Measurements from ENCODE around the gene RUNX2. TPM values are rescaled to one million over a fixed set of nuclear protein-coding genes. Genes with fewer than 3 reads are reported as not detected.

RUNX2 gene
- total and polyA plus RNA-seq, 8 donors, result 2.5 to 5.9 (median 3.0) TPM

DNA sequence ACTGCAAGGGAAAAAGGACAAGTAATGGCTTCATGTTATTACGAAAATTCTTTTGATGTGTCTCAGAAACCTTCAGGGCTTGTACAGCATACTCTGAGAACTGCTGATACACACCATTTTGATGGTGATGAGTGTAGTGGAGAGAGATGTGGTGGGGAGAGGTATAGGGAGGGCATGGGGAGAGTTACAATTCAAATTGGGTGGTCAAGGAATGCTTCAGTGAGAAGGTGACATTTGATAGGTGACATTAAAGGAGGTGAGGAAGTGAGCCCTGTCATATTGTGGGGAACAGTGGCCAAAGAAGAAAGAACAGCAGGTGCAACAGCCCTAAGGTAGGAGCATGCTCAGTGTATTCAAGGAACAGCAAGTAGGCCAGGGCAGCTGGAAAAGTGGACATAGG is 368.6 kb downstream of the RUNX2 start:
- H3K27ac ChIP-seq, result no peak overlapping the region
- no peaks in the 10 kb centered on the region for H3K4me1 ChIP-seq
- DNase-seq (no peak), ATAC-seq (no peak)
- no peaks in the 10 kb centered on the region for H3K9me3 ChIP-seq
- H3K27me3 ChIP-seq, result no peaks in the 10 kb centered on the region
- TF ChIP-seq, protein P1, sequence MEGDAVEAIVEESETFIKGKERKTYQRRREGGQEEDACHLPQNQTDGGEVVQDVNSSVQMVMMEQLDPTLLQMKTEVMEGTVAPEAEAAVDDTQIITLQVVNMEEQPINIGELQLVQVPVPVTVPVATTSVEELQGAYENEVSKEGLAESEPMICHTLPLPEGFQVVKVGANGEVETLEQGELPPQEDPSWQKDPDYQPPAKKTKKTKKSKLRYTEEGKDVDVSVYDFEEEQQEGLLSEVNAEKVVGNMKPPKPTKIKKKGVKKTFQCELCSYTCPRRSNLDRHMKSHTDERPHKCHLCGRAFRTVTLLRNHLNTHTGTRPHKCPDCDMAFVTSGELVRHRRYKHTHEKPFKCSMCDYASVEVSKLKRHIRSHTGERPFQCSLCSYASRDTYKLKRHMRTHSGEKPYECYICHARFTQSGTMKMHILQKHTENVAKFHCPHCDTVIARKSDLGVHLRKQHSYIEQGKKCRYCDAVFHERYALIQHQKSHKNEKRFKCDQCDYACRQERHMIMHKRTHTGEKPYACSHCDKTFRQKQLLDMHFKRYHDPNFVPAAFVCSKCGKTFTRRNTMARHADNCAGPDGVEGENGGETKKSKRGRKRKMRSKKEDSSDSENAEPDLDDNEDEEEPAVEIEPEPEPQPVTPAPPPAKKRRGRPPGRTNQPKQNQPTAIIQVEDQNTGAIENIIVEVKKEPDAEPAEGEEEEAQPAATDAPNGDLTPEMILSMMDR (IDR thresholded peaks at IDR 0.05), result no peak
- no peak overlapping the region for H3K4me3 ChIP-seq
- intact Hi-C loops (cut with DNase I), result no loop called here
- H3K36me3 ChIP-seq, result no peaks in the 10 kb centered on the region

DNA sequence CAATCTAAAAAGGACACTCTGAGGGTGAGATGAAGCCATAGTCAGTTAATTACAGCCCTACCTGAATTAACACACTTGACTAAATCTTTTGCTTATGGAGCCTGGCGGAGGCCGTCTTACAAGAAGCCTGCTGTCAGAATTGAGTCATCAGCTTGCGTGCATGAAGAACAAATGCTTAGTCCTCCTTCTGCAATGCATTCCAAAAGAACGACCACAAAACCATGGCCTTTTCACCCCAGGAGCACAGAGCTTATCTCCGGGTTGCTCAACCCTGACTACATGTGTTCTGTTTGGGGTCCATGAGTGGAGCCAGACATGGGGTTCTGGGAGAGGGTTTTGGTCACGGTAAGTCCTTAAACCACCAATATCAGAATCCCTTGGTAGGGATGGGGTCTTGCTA is 369.5 kb downstream of the RUNX2 start:
- no peak for DNase-seq
- Histone ChIP-seq H3K4me1 (no peaks in the 10 kb centered on the region), H3K27me3 (no peaks in the 10 kb centered on the region), H3K27ac (no peak overlapping the region), H3K36me3 (no peaks in the 10 kb centered on the region), H3K9me3 (no peaks in the 10 kb centered on the region), H3K4me3 (no peak overlapping the region)
- TF ChIP-seq, protein P1 (IDR thresholded peaks at IDR 0.05), result no peak
- ATAC-seq, result no peak
- intact Hi-C loops (cut with DNase I), result no loop called here

DNA sequence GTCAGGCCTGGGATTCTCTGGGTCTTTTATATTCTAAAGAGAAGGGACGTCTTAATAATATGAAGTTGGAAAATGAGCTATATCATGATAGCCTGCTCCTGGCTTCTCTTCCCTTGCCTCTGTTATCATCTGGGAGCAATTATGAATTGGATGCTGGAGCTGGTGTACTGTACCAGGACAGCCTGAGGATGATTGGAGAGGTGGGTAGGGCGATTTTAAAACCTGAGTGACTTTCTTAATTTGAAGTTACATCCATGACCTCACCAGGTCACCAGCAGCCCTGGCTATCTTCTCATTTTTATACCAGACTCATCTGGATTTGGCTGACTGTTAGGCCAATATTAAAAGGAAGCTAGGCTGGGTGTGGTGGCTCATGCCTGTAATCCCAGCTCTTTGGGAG is 369.9 kb downstream of the RUNX2 start:
- TF ChIP-seq, protein P1 (IDR thresholded peaks at IDR 0.05), result no peak
- DNase-seq, result no peak
- intact Hi-C loops (cut with DNase I), result no loop called here

DNA sequence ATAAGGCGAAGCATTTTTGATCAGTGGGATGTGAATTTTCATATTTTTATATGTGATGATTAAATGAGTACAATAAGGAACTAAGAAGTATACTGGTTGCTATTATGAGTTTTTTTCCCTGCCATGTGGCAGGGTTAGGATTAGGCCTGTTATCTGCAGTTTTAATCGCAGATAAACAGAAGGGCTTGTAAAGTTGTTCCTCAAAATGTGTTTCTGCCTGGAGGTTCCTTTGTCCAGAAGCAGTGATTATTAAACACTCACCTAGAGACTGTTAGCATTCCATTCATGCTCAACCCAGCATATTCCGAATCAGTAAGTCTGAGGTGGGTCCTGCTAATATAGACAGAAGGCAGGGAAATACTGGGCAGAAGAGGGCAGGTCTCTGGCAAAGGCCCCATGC is 371.5 kb downstream of the RUNX2 start:
- H3K27me3 ChIP-seq, result no peaks in the 10 kb centered on the region
- no peaks in the 10 kb centered on the region for H3K4me1 ChIP-seq
- no peak overlapping the region for H3K27ac ChIP-seq
- no peaks in the 10 kb centered on the region for H3K36me3 ChIP-seq
- intact Hi-C loops (cut with DNase I), result no loop called here
- DNase-seq, result peak in 1 of 4 donors; percentile 8
- ATAC-seq, result peak; percentile 58
- no peak overlapping the region for H3K4me3 ChIP-seq
- TF ChIP-seq, protein P1 (IDR thresholded peaks at IDR 0.05), result no peak
- no peaks in the 10 kb centered on the region for H3K9me3 ChIP-seq

More for the DNA sequence above, 369.9 kb downstream of the RUNX2 start:
- ATAC-seq, result no peak
- no peaks in the 10 kb centered on the region for H3K4me1 ChIP-seq
- H3K27ac ChIP-seq, result no peak overlapping the region
- no peaks in the 10 kb centered on the region for H3K27me3 ChIP-seq
- no peak overlapping the region for H3K4me3 ChIP-seq
- no peaks in the 10 kb centered on the region for H3K9me3 ChIP-seq
- no peaks in the 10 kb centered on the region for H3K36me3 ChIP-seq

DNA sequence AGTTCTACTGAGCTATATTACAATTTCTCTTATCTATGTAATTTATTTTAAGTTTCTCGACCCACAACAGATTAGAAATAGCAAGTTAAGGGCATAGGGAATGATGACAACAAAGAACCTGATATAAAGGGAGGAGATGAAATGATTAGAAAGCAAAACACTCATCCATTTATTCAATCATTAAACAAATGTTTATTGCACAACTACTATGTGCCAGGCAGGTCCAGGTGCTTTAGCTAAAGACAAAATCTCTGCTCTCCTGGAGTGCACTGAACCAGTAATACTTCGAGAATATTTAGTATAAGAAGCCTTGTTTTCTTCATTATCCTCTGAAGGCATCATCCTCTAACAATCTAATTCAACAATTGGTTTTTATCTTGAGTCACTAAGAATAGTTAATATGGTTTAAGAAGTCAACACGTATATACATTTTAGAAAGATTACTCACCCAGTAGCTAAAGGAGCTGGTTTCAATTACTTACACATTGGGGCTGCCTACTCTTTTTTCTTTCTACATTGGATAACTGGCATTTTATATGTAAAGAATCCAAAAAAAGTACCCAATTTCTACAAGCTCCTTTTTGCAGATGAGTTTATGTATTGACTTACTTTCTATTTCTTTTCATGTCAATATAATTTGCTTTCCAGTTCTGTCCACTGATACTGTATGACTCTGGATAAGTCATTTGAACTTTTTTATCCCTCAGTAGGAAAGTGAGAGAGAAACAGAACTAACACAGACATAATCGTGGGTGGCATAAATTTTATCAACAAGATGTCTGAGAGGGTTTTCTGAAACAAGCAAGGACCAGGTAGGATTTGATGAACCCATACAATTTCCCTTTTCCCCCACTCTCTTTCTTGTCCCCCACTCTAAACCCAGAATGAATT is 375.0 kb downstream of the RUNX2 start:
- Histone ChIP-seq H3K36me3 (no peaks in the 10 kb centered on the region), H3K9me3 (no peaks in the 10 kb centered on the region), H3K27ac (no peak overlapping the region), H3K4me3 (no peak overlapping the region), H3K4me1 (no peaks in the 10 kb centered on the region), H3K27me3 (no peaks in the 10 kb centered on the region)
- DNase-seq (no peak), ATAC-seq (no peak)
- TF ChIP-seq, protein P1 (IDR thresholded peaks at IDR 0.05), result no peak
- intact Hi-C loops (cut with DNase I), result no loop called here
